Breast epithelium (tissue), 4 donors: ENCODE data around the gene BCAP31. TPM values are rescaled to one million over a fixed set of nuclear protein-coding genes. Genes with fewer than 3 reads are reported as not detected.
A peak's percentile ranks its signal among the peaks of the same experiment; 100 is the strongest.

Experiments
- DNase-seq, 2 donors: peaks; one replicate each; pipeline ENCODE4 v3.0.0-alpha.2; 2019; ENCODE audit warnings: low spot score in 2 of 2
- H3K27ac ChIP-seq, 2 donors: fragments of 200-600 bp; sonication (generic) in 1 of 2; one replicate each; pipeline ENCODE4 v1.5.1; 2016 to 2019; ENCODE audit warnings: mild to moderate bottlenecking in 1 of 2
- H3K27me3 ChIP-seq, 2 donors: fragments of 200-600 bp; sonication (generic) in 1 of 2; one replicate each; pipeline versions ENCODE4 v1.5.1 to v1.6.0; 2017 to 2019; ENCODE audit warnings: control low read depth in 1 of 2, mild to moderate bottlenecking in 1 of 2
- H3K36me3 ChIP-seq: fragments of 200-600 bp; one replicate; pipeline ENCODE4 v1.5.1; 2019
- H3K4me1 ChIP-seq, 2 donors: fragments of 200-600 bp; sonication (generic); one replicate each; pipeline ENCODE4 v1.5.1; 2016 to 2019; ENCODE audit warnings: control low read depth in 1 of 2
- H3K4me3 ChIP-seq, 3 donors: fragments of 200-600 bp; sonication (generic); 1 replicate in 2 of 3; 2 replicates in 1 of 3; pipeline ENCODE4 v1.5.1; 2016 to 2019; ENCODE audit warnings: mild to moderate bottlenecking in 3 of 3, moderate library complexity in 2 of 3
- H3K9me3 ChIP-seq, 2 donors: fragments of 200-600 bp; sonication (generic) in 1 of 2; one replicate each; pipeline ENCODE4 v1.5.1; 2016 to 2019; ENCODE audit warnings: control low read depth in 1 of 2
- POLR2A ChIP-seq: fragments of 450-650 bp; IDR thresholded peaks from one replicate; pipeline ENCODE4 v1.6.1; 2016; ENCODE audit warnings: antibody characterized with exemption, mild to moderate bottlenecking, moderate library complexity
- POLR2AphosphoS5 ChIP-seq, 3 donors: sonication (generic); formaldehyde crosslinking; IDR thresholded peaks; one replicate each; pipeline ENCODE4 v1.6.1; 2017; ENCODE audit warnings: antibody characterized with exemption in 3 of 3
- intact Hi-C: fragments of 100-400 bp; cut with DNase I; formaldehyde crosslinking; loops from one replicate; pipeline ENCODE4 v1.15.1; 2023; ENCODE audit warnings: low total_unique reads
- total RNA-seq, 3 donors: library from RNA; depleted of rRNA; stranded (reverse); fragments of >200 nt; gene quantifications; one replicate each; pipeline ENCODE4 v1.1.0, GENCODE V29; 2016
- TF ChIP-seq, protein P1 (sequence below), 3 donors: fragments of 450-650 bp; IDR thresholded peaks; one replicate each; pipeline ENCODE4 v1.5.1; 2016 to 2017; ENCODE audit warnings: antibody characterized with exemption in 3 of 3, mild to moderate bottlenecking in 3 of 3, moderate library complexity in 3 of 3

Gene BCAP31
- total RNA-seq, 3 donors from 2014 or later = 120 to 245 (median 129) TPM

DNA sequence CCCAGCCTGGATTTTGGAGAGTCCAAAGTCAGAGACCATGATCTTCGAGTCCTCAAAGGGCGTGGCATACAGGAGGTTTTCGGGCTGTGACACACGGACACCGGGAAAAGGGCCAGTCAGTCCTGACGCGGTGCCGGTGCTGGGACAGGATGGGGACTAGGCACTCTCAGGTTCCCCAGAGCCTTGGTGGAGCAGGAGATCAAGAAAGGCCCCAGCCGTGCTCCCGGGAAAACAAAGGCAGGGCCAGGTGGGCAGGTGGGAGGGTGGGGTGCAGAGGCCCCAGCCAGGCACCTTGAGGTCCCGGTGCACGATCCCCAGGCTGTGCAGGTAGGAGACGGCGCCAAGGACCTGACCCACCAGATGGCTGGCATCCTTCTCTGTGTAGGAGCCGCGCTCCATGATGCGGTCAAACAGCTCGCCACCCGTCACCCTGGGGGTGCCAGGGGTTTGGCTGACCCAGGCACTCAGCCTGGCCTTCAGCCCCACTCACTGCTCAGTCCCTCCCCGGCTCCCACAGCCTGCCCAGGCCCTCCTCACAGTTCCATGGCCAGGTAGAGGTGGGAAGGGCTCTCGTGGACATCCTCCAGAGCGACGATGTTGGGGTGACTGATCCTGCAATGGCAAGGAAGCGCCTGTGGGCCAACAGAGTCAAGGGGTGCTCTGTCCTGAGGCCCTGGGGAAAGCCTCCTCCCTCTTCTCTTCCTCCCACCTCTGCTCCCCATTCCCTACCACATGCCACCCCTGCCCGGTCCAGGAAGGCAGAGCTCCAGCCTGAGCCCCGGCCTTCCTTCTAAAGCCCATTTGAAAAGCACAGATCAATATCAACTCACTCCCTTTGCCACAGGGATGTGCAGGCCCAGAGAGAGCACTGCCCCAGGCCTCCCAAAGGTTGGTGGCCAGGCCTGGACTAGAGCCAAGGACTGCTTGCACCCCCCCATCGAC is 52.3 kb downstream of the BCAP31 start:
- H3K9me3 ChIP-seq = no peaks in the 10 kb centered on the region
- H3K27me3 ChIP-seq = peaks cover 0 to 81% of the 10 kb centered on the region in 2 donors
- H3K36me3 ChIP-seq = no peaks in the 10 kb centered on the region
- intact Hi-C loops = no loop called here
- no peaks in the 10 kb centered on the region for H3K4me1 ChIP-seq
- TF ChIP-seq, protein P1, sequence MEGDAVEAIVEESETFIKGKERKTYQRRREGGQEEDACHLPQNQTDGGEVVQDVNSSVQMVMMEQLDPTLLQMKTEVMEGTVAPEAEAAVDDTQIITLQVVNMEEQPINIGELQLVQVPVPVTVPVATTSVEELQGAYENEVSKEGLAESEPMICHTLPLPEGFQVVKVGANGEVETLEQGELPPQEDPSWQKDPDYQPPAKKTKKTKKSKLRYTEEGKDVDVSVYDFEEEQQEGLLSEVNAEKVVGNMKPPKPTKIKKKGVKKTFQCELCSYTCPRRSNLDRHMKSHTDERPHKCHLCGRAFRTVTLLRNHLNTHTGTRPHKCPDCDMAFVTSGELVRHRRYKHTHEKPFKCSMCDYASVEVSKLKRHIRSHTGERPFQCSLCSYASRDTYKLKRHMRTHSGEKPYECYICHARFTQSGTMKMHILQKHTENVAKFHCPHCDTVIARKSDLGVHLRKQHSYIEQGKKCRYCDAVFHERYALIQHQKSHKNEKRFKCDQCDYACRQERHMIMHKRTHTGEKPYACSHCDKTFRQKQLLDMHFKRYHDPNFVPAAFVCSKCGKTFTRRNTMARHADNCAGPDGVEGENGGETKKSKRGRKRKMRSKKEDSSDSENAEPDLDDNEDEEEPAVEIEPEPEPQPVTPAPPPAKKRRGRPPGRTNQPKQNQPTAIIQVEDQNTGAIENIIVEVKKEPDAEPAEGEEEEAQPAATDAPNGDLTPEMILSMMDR (IDR thresholded peaks at IDR 0.05) = no peak
- no peak for TF ChIP-seq POLR2AphosphoS5 (IDR thresholded peaks at IDR 0.05)
- TF ChIP-seq POLR2A = no peak
- H3K27ac ChIP-seq = no peak overlapping the region
- DNase-seq = peak in 1 of 2 donors; percentile 9
- no peak overlapping the region for H3K4me3 ChIP-seq

DNA sequence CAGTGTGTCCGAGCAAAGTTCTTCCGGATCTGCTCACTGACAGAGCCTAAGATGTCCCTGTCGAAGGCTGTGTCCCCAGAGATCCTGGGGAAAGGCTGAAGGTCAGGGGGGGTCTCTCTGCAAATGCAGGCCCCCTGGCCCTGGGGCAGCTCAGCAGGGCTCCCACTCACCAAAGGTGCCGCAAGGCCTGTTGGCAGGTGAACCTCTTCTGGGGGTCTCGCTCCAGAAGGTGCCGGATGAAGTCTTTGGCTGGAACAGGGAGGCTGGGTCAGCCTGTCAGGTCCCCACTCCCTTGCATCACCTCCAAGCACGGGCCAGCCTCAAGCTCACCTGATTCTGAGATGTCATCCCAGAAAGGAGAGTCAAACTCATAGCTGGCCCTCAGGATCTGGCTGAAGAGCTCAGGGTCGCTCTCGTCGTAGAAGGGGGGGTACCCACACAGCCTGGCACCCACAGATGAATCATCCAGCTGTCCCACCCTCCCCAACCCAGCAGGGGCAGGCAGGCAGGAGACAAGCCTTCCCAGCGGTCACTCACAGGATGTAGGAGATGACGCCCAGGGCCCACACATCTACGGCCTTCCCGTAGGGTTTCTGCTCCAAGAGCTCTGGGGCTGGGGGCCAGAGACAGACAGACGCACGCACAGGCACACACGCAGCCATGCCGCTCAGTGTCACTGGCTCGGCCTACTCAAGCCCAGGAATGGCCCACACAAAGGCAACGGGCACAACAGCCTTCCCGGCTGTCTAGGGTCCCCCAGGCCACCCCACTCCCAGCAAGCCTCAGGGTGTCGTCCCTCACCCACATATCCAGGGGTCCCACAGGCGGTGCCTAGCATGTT is 53.2 kb downstream of the BCAP31 start:
- H3K4me1 ChIP-seq = no peaks in the 10 kb centered on the region
- no peaks in the 10 kb centered on the region for H3K36me3 ChIP-seq
- intact Hi-C loops = no loop called here
- TF ChIP-seq, protein P1 (IDR thresholded peaks at IDR 0.05) = no peak
- TF ChIP-seq POLR2AphosphoS5 (IDR thresholded peaks at IDR 0.05) (no peak), POLR2A (no peak)
- no peaks in the 10 kb centered on the region for H3K9me3 ChIP-seq
- DNase-seq = peak in 1 of 2 donors; percentile 20
- no peak overlapping the region for H3K4me3 ChIP-seq
- peaks cover 0 to 77% of the 10 kb centered on the region in 2 donors for H3K27me3 ChIP-seq
- no peak overlapping the region for H3K27ac ChIP-seq

DNA sequence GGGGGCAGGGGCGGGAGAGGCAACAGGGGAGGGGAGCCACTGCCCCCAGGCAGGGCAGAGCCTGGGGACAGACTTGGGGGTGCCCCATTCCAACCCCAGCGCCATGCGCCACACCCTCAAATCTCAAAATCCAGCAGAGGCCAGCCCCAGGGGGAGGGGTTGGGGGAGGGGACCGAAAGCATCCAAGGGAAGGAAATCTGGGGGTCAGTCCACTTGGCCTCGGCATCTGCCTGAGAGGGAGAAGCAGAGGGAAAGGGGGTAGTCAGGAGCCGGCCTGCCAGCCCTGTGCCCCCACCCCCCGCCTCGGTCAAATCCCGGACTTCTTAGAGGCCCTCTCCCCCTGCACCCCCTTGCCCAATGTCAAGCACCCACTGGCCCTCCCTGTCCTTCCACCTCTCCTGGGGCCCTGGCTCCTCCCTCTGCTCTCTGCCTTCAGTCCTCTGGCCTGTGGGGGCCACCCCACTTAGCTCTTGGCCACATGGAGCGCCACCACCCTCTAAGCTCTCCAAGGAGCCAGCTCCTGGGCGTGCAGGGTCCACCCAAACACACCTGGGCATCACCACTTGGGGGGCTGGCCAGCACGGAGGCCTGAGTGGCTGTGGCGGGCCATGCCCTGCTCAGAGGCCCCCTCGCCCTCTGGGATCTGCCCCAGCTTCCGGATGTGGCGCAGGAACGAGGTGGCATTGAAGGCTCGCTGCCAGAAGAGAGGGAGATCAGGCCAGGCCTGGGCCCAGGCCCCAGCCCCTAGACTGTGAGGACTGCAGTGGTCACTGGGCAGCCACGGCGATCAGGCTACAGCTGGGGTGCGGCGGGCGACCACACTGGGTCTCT is 54.1 kb downstream of the BCAP31 start:
- intact Hi-C loops = no loop called here
- H3K27me3 ChIP-seq = peaks cover 0 to 71% of the 10 kb centered on the region in 2 donors

DNA sequence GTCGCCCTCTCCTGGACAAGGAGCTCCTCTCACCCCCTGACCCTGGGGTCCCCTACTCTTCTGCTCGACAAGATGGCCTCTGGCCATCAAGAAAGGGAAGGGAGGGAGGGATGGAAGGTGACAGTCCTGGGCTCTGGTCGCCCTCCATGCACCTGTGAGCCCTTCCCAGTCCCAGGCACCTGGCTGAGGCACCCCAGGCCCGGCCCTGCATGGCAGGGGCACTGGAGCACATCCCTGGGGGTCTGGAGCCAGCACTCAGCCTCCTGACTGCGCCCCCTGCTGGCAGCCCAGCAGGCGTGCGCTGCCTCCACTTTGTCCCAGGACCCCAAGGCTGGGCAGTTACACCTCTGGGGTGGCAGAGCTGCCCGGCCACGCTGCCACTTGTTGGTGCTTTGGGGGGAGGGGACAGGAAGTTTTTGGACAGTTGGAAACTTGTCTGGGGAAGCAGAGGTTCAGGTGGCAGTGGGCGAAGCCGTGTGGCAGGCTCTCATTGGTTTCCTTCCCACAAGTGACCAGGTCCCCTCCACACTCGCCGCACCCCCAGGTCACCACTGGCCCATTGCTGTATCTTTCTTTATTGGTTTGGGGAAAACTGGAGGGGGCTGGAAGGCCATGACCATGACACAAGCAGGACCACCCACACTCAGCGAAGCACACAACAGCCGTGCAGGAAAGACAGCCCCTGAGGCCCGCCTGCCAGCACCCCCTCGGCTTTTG is 54.9 kb downstream of the BCAP31 start:
- no peaks in the 10 kb centered on the region for H3K4me1 ChIP-seq
- H3K36me3 ChIP-seq = no peaks in the 10 kb centered on the region
- DNase-seq = peak in 1 of 2 donors; percentile 28
- no peak overlapping the region for H3K4me3 ChIP-seq
- no peak overlapping the region for H3K27ac ChIP-seq
- peaks cover 0 to 10% of the 10 kb centered on the region in 2 donors for H3K9me3 ChIP-seq
- intact Hi-C loops = no loop called here
- H3K27me3 ChIP-seq = peaks cover 0 to 63% of the 10 kb centered on the region in 2 donors
- TF ChIP-seq, protein P1 (IDR thresholded peaks at IDR 0.05) = peak; percentile 18 to 41 (median 35)
- TF ChIP-seq POLR2A (no peak), POLR2AphosphoS5 (IDR thresholded peaks at IDR 0.05) (no peak)

More for the DNA sequence above, 54.1 kb downstream of the BCAP31 start:
- Histone ChIP-seq H3K4me3 (no peak overlapping the region), H3K9me3 (peaks cover 0 to 4% of the 10 kb centered on the region in 2 donors), H3K36me3 (no peaks in the 10 kb centered on the region), H3K4me1 (no peaks in the 10 kb centered on the region), H3K27ac (no peak overlapping the region)
- TF ChIP-seq POLR2A = no peak
- TF ChIP-seq POLR2AphosphoS5 (IDR thresholded peaks at IDR 0.05) = no peak
- TF ChIP-seq, protein P1 (IDR thresholded peaks at IDR 0.05) = no peak
- DNase-seq = peak in 1 of 2 donors; percentile 17
